Measurements from ENCODE around the gene SERPINA1.

DNA sequence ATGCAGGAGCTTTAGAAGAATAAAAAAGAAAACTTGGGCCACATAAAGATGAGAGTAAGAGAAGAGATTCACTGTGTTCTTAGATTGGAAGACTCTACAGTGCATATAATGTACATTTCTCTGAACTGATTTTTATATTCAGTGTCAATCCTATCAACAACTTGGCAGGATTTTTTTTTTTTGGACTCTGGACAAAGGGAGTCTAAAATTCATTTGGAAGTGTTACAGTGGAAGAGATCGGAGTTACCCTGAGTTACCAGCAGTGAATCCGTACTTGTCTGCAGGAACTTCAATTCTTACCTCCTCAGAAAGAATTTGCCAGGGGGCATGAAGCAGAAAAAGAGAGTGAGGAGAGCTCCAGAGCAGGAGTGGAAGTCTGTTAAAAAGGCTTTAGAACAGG, 40.2 kb upstream of the SERPINA1 start:
- TF ChIP-seq POLR2A (IDR thresholded peaks at IDR 0.05; ENCODE audit: borderline replicate concordance, extremely low read depth, insufficient read depth, insufficient read length) (no peak), POLR2AphosphoS5 (IDR thresholded peaks at IDR 0.05; ENCODE audit: low read depth, low read length) (no peak), ZNF274 (IDR thresholded peaks at IDR 0.05; ENCODE audit: low read depth, low read length) (no peak), EZH2 (IDR thresholded peaks at IDR 0.05) (no peak), ELF1 (IDR thresholded peaks at IDR 0.05; ENCODE audit: borderline replicate concordance, low read depth) (no peak), JUND (IDR thresholded peaks at IDR 0.05) (no peak), SP1 (IDR thresholded peaks at IDR 0.05; ENCODE audit: low read depth) (no peak), RAD21 (IDR thresholded peaks at IDR 0.05; ENCODE audit: low read depth) (no peak), EZH2phosphoT487 (IDR thresholded peaks at IDR 0.05; ENCODE audit: borderline replicate concordance) (no peak)
- TF ChIP-seq, protein P1, sequence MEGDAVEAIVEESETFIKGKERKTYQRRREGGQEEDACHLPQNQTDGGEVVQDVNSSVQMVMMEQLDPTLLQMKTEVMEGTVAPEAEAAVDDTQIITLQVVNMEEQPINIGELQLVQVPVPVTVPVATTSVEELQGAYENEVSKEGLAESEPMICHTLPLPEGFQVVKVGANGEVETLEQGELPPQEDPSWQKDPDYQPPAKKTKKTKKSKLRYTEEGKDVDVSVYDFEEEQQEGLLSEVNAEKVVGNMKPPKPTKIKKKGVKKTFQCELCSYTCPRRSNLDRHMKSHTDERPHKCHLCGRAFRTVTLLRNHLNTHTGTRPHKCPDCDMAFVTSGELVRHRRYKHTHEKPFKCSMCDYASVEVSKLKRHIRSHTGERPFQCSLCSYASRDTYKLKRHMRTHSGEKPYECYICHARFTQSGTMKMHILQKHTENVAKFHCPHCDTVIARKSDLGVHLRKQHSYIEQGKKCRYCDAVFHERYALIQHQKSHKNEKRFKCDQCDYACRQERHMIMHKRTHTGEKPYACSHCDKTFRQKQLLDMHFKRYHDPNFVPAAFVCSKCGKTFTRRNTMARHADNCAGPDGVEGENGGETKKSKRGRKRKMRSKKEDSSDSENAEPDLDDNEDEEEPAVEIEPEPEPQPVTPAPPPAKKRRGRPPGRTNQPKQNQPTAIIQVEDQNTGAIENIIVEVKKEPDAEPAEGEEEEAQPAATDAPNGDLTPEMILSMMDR (IDR thresholded peaks at IDR 0.05 in 2 of 3, conservative IDR thresholded peaks at IDR 0.05 in 1 of 3; ENCODE audit: borderline replicate concordance in 1 of 3, insufficient read depth in 1 of 3, low read depth in 2 of 3, low read length in 2 of 3) = no peak
- TF ChIP-seq, protein P2, sequence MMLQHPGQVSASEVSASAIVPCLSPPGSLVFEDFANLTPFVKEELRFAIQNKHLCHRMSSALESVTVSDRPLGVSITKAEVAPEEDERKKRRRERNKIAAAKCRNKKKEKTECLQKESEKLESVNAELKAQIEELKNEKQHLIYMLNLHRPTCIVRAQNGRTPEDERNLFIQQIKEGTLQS (IDR thresholded peaks at IDR 0.05) = no peak

Data from HCT116 (cell line).